H1 (cell line): ENCODE data around the gene ASB3. TPM values are rescaled to one million over a fixed set of nuclear protein-coding genes. Genes with fewer than 3 reads are reported as not detected.

Experiments used
- CBX8 ChIP-seq: fragments of 300-800, 300-1000 bp; sonication (generic); IDR thresholded peaks from 2 replicates; pipeline ENCODE4 v1.7.1; 2016; ENCODE audit warnings: low read depth, low read length, borderline replicate concordance
- polyA plus RNA-seq, 7 experiments: library from polyadenylated mRNA; depleted of rRNA in 3 of 7; stranded (reverse) in 5 of 7; unstranded in 2 of 7; fragments of >200 nt in 5 of 7; fragments of 200-250 nt in 2 of 7; gene quantifications; 1 replicate in 5 of 7; 2 replicates in 1 of 7; 4 replicates in 1 of 7; pipeline versions ENCODE4 v1.2.1 to v1.2.3, GENCODE V29; 2011 to 2013; ENCODE audit warnings: missing spikeins in 2 of 7, mixed read lengths in 2 of 7
- total RNA-seq: library from RNA; stranded (reverse); fragmentation: NEBNext Ultra II Directional; extraction: Animal tissue kit (Norgen Biotek cat#: 25700); gene quantifications from 2 replicates; pipeline ENCODE4 v1.2.1, GENCODE V29; 2021

ASB3 gene
- total and polyA plus RNA-seq, 2 of the 8 experiments (the other 6 are each of a cell fraction or from before 2014, with no cell fraction given), result 22.6 to 25.4 TPM

DNA sequence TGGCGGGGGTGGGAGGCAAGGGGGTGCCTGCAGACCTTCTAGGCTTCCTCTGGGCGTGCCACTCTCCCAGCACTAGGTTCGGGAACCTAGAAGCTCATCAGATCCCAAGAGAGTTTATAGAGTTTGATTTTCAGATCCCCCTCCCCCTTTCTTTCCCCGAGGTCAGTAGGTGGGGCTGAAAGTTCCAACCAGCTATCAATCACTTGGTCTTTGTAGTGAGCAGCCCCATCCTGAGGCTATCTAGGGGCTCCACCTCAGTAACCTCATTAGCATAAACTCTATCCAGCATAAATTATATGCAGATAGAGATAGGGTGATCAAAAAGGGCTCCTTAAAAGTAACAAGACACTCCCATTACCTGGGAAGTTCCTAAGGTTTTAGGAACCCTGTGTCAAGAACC lies 32.9 kb upstream of the ASB3 start (continued):
- no peak for TF ChIP-seq CBX8
